Kidney (tissue), 14 donors: ENCODE measurements around the gene SH3BP4. TPM values are rescaled to one million over a fixed set of nuclear protein-coding genes. Genes with fewer than 3 reads are reported as not detected.

ENCODE experiments used
- DNase-seq, 5 donors: peaks; one replicate each; pipeline ENCODE4 v3.0.0-alpha.2; 2013 to 2020
- FAIRE-seq: peaks from 2 replicates; lab custom pipeline; 2012; peaks lifted over from hg19 to GRCh38; lab: Jason Lieb, UNC
- H3K27ac ChIP-seq, 2 donors: one replicate each; pipeline ENCODE4 v1.7.0; 2013; ENCODE audit warnings: low read depth in 2 of 2, low read length in 2 of 2, inconsistent platforms in 1 of 2
- H3K27me3 ChIP-seq: one replicate; pipeline ENCODE4 v1.7.1; 2013; ENCODE audit warnings: low read length, inconsistent platforms; ENCODE audit not compliant: control insufficient read depth, insufficient read depth
- H3K36me3 ChIP-seq, 3 donors: one replicate each; pipeline versions ENCODE4 v1.7.0 to v1.7.1; 2013; ENCODE audit warnings: low read length in 3 of 3, control low read depth in 1 of 3, inconsistent platforms in 1 of 3; ENCODE audit not compliant: insufficient read depth in 3 of 3, control insufficient read depth in 2 of 3
- H3K4me1 ChIP-seq, 3 donors: one replicate each; pipeline versions ENCODE4 v1.7.0 to v1.7.1; 2013; ENCODE audit warnings: low read length in 3 of 3, inconsistent platforms in 1 of 3, low read depth in 1 of 3; ENCODE audit not compliant: control insufficient read depth in 2 of 3, insufficient read depth in 2 of 3
- H3K4me3 ChIP-seq, 3 donors: one replicate each; pipeline versions ENCODE4 v1.7.0 to v1.8.1; 2013; ENCODE audit warnings: low read length in 3 of 3, control low read depth in 1 of 3, inconsistent platforms in 1 of 3
- H3K9ac ChIP-seq, 3 donors: one replicate each; pipeline versions ENCODE4 v1.7.0 to v1.7.1; 2013; ENCODE audit warnings: low read length in 3 of 3, control low read depth in 1 of 3, inconsistent platforms in 1 of 3
- H3K9me3 ChIP-seq, 3 donors: one replicate each; pipeline versions ENCODE4 v1.7.0 to v1.7.1; 2013; ENCODE audit warnings: low read length in 3 of 3, control low read depth in 1 of 3, inconsistent platforms in 1 of 3; ENCODE audit not compliant: control insufficient read depth in 2 of 3, insufficient read depth in 1 of 3
- CTCF ChIP-seq: IDR thresholded peaks from 3 replicates; pipeline ENCODE4 v1.5.1; 2012; ENCODE audit warnings: mild to moderate bottlenecking, moderate library complexity, borderline replicate concordance; ENCODE audit not compliant: insufficient read depth; ENCODE audit errors: extremely low read depth
- intact Hi-C: fragments of 100-400 bp; cut with DNase I; formaldehyde crosslinking; loops from one replicate; pipeline ENCODE4 v1.11.1; 2022
- polyA plus RNA-seq: library from polyadenylated mRNA; stranded (reverse); fragments of 350-450 nt; fragmentation: Illumina TruSeq; extraction: RNeasy Lipid Tissue Mini Kit (QIAGEN cat#74804); gene quantifications from one replicate; pipeline ENCODE4 v1.2.3, GENCODE V29; 2014; ENCODE audit warnings: low read depth, low replicate concordance; ENCODE audit not compliant: insufficient read depth
- total RNA-seq: library from RNA; stranded (reverse); fragmentation: NEBNext Ultra II Directional; extraction: Animal tissue kit (Norgen Biotek cat#: 25700); gene quantifications from one replicate; pipeline ENCODE4 v1.2.1, GENCODE V29; 2021
- donor health status: control.
- donor health status: control.
- donor health status: control.
- donor health status: control.
- donor health status: control.
- donor health status: DM: yes; HTN: yes; CAD: no.
- donor health status: Normal renal cell carcinoma (clear cell type).

Gene SH3BP4
- total and polyA plus RNA-seq, 2 donors from 2014 or later = 20.0 to 52.9 TPM

GRCh38 chr2:234940527-234940926 lies 11.3 kb upstream of the SH3BP4 start:
- H3K27ac ChIP-seq = no peak overlapping the region
- H3K27me3 ChIP-seq = no peaks in the 10 kb centered on the region
- no peak for TF ChIP-seq CTCF
- peaks cover 0 to 3% (median 0%) of the 10 kb centered on the region in 3 donors for H3K9me3 ChIP-seq
- no peaks in the 10 kb centered on the region for H3K4me1 ChIP-seq
- DNase-seq (no peak), FAIRE-seq (no peak)
- H3K36me3 ChIP-seq = no peaks in the 10 kb centered on the region
- H3K4me3 ChIP-seq = no peak overlapping the region
- H3K9ac ChIP-seq = no peak overlapping the region
- intact Hi-C loops = no loop called here

GRCh38 chr2:234945339-234945873 lies 6.4 kb upstream of the SH3BP4 start:
- no peak overlapping the region for H3K9ac ChIP-seq
- H3K36me3 ChIP-seq = no peaks in the 10 kb centered on the region
- no peak for TF ChIP-seq CTCF
- DNase-seq = no peak
- H3K9me3 ChIP-seq = peaks cover 0 to 3% (median 0%) of the 10 kb centered on the region in 3 donors
- no peaks in the 10 kb centered on the region for H3K27me3 ChIP-seq
- H3K4me3 ChIP-seq = no peak overlapping the region
- peaks cover 0 to 3% (median 0%) of the 10 kb centered on the region in 3 donors for H3K4me1 ChIP-seq
- no peak for FAIRE-seq
- intact Hi-C loops = no loop called here
- H3K27ac ChIP-seq = no peak overlapping the region

GRCh38 chr2:234947556-234947955 lies 4.3 kb upstream of the SH3BP4 start:
- H3K4me1 ChIP-seq = peaks cover 0 to 3% (median 3%) of the 10 kb centered on the region in 3 donors
- no peak overlapping the region for H3K4me3 ChIP-seq
- H3K27ac ChIP-seq = no peak overlapping the region
- no peak for TF ChIP-seq CTCF
- no peak overlapping the region for H3K9ac ChIP-seq
- FAIRE-seq = no peak
- H3K27me3 ChIP-seq = no peaks in the 10 kb centered on the region
- peaks cover 0 to 3% (median 0%) of the 10 kb centered on the region in 3 donors for H3K9me3 ChIP-seq
- no peaks in the 10 kb centered on the region for H3K36me3 ChIP-seq
- intact Hi-C loops = no loop called here
- DNase-seq = no peak
